ENCODE results near the gene ZNF664.

Gene ZNF664

DNA sequence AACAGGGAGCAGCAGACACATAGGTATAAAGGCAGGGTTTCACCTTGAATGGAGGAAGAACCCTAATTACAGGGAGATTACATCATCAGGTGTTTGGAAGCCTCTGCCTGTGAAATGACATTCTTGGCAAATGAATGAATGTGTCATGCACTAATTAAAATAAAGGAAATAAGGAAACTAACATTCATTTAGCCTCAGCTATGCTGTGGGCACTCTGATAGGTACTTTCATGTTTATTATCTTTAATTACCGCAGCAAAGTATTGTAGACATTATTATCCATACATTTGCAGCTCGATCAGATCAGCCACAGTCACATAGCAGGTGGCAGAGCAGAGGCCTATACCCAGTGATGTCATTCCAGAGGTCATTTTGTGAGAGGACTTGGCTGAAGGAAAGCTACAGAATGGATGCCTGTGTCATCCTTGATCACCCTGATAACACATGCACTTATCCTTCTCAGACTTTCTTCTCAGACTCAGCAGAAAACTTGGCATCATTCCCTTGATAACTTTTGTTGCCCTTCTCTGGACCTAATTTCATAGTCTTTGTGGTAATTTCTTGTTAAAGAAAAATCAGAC is 18.4 kb downstream of the ZNF664 start:
- no peak for DNase-seq

- DNase-seq: no peak
Observed at GRCh38 chr12:123992118-123992825, 19.3 kb downstream of the ZNF664 start.

- DNase-seq: no peak
Observed at GRCh38 chr12:123995023-123995748, 22.2 kb downstream of the ZNF664 start.

DNA sequence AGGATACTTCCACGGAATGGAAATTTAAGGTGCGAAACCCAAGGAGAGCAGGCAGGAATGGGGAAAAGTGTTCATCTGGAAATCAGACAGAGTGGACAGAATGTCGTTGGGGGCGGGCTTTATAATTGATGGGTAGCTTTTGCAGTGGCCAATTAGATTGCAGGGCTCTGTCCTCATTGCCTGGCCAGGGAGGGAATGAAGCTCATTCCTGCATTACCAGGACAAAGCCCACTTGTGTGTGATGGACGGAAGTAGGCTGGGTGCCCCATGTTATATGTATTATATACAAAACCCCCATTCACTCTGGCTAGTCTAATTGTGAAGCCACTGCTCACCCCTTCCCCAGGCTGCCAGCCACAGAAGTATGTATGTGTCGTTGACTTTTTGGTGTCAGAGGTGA is 23.6 kb downstream of the ZNF664 start:
- no peak for DNase-seq

DNA sequence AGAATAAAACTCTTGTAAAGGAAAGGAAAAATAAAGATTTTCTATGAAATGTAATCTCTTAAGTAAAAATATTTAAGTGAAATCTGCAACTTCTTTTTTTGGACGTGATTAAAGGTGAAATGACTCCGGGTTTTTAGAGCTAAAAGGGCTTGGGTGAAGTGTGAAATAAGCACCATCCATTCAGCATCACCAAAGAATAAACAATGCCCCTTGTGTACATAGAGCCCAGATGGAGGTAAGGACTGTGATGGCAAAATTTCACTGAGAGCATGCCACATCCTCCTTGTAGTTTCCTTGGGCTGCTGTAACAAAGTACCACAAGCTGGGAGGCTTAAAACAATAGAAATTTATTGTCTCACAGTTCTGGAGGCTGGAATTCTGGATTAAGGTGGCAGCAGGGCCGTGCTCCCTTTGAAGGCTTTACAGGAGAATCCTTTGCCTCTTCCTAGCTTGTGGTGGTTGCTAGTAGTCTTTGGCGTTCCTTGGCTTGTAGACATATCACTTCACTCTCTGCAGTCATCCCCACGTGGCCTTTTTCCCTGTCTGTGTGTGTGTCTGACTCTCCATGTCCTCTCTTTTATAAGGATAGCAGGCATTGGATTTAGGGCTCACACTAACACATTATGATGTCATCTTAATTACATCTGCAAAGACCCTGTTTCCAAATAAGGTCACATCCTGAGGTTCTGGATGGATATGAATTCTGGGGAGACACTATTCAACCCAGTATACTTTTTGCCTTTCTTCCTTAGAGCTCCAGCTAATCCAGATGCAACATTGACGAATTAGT is 24.2 kb downstream of the ZNF664 start:
- no peak for DNase-seq

- DNase-seq: no peak
Observed at GRCh38 chr12:123997908-123998307, 24.9 kb downstream of the ZNF664 start.

DNA sequence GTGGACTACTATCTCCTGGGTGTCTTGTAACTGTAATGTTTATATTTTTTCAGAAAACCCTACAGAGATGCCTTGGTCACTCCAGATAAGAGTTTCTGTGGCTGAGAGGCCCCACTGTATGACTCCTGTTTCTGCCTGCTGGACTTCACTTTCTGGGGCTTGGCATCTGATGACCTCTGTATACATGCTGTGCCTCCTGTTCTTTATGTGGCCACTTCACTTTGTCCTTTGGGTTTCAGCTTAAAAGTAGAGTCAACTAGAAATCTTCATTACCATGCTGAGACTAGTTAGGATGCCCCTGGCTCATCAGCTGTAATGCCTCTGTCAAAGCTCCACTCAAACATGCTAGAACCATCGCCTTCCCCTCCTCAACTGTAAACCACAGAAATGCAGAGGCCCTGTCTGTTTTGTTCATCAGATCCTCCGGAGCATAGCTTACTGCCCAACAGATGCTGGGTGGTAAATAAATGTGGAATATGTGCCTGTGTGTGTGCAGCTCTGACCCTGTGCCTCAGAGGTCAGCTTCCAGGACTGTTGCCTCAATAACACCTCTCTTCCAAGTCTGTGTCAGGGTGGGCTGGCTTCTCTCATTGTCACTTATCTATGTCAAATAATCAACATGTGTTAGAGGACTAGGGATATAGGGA is 25.5 kb downstream of the ZNF664 start:
- no peak for DNase-seq

DNA sequence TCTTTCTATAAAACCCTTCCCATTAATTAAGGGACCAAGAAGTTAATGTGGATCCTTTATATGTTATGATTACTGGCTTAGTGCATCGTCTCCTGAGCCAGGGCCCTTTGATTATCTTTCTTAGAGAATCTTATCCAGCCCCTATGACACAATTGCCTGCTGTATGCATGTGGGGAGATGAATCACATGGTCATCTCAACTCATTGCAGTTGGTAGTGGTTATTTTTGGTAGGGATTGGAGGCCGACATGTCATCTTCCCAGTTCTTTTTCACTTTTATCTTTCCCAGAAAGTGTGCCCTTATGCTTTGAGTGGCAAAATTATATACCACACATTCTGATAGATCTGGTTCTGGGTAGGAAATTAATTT is 26.0 kb downstream of the ZNF664 start:
- no peak for DNase-seq

DNA sequence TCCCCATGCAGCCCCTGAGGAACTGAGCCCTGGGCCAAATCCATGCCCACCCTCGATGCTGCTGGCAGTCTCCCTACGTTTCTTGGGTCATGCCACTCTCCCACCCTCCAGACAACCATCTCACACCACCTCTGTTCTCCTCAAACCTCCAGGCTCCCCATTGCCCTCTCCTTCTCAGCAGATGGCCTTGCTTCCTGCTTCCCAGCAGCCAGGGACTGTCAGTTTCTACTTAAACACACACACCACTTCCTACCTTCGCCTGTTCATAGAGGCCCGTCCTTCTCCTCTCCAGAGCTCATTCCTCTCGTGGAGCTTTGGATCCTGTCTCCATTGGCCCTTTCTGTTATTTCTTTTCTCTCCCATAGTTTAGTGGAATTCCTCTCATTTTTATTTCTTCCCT is 27.1 kb downstream of the ZNF664 start:
- DNase-seq: no peak

DNA sequence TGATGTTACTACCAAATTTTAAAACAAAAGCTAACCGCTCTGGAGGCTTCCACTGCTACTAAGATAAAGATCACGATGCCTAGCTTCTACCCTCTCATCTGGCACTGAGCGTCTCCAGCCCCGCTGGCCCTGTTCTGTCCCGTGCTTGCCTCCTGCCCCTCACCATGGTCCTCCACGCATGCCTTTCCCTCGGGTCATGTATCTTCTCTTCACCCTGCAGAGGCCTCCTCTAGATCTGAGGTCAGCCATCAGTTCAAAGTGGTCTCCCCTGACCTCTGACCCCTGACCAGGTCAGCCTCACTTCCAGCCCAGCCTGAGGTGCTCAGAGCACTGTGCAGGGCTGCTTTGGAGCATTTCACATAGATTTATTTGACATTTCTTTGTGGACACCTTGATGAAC is 28.3 kb downstream of the ZNF664 start:
- DNase-seq: no peak

DNA sequence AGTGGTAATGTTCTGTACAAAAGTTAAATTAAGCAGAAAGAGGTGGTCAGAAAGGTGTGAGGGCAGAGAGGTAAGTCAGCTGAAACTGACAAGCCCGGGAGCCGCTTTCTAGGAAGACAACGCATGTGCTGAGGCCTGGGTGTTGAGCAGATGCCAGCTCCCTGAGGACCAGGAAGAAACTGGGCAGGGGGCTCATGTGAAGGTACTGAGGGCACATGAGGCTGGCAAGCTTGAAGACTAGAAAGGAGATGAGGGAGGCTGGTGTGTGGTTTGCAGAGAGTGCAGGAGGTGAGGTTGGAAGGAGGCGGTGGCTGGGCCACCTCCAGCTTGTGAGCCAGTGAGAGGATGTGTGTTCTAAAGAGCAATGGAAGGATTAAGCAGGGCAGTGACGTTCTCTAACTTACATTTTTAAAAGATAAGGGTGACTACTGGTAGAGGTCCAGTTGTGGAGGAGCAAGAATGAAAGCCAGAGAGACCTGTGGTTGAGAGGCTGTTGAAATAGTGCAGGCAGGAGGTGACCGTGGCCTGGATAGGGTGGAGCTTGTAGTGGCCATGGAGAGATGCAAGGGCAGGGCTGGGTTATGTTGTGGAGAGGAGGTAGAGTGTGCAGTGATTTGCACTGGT is 29.1 kb downstream of the ZNF664 start:
- no peak for DNase-seq

DNA sequence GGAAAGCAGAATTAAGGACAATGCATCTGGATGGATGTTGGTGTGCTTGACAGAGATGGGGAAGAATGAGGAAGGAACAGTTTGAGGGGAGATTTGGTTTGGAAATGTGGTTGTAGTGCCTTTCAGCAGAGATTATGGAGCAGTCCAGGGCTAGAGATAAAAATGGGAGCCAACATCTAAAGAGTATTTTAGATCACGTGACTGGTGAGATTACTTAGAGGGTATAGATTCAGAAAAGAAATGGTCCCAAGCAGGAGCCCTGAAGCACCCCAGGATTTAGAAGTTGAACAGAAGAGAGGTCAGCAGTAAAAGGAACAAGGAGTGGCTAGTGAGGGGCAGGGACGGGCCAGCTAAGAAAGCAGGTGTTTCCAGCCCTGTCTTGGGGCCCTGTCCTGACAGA is 29.6 kb downstream of the ZNF664 start:
- no peak for DNase-seq

GRCh38 chr12:124004233-124004875 is 31.3 kb downstream of the ZNF664 start:
- no peak for DNase-seq

DNA sequence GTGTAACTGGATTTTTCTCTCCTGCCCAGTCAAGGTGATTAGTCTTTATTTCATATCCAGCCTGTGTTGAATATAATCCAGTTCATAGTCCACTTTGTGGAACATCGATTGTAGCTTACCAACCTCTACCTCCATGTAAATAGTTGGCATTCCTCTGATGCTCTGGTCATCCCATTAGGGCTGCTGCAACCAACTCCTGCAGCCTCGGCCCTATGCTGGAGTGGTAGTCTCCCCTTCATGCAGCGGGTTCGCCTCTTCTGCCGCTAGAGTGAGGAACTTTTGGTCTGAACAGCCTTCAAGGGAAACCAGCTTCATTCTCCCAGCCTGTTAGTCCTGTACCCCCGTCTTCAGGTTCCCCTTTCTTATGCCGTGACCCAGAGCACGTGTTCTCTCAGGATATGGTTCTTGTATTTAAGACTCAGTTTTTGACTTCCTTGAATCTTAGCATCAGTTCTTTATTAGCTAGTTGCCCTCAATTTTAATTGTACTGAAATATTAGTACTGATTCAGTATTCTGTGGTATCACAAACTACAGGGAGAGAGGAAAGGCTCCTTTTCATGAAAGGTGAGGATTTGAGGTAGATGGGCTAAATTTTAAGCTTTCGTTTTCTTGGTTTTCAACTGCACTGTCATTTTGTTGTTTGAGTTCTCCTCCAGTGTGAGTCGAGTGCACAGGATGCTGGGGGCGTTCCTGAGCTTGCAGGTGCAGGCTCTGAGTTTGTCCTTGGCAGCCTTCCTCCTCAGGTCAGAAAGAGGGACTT is 33.2 kb downstream of the ZNF664 start:
- no peak for DNase-seq

DNA sequence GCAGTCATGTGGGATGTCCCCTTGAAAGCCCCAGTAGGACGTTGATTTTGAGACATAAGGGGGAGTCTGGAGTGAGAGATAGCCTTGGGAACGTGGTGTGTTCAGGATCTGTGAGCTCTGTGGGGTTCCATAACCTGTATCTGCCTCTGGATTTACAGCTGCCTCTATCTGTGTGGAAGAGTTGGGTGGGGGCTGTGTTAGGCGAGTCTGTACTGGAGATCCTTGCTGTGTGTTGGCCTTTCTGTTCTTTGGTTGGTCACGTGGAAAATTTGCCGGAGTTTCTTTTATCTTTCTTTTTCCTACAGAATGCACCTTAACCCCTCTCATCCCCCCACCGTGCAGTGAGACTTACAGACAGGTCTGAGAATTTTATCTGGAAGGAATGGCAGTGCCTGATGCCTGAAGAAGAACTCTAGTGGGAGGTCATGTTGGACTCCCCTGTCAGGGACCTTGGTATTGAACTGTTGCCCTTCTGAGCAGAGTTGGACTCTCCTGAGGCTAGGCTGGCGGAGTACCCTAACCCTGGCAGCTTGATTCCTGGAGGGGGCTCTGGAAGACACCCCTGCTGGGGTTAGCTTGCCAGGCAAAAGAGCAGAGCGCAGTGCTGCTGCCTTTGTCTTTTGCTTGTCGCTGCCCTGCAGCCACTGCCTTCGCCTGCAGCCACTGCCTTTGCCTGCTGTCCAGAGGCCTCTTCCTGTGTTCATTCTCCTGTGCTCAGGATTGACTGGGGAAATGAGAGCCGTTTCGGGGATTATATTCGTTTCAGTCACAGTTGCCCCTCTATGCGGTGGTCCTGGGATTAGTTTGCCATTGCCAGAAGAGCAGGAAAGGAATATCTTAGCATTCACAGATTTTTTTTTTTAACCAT is 34.1 kb downstream of the ZNF664 start:
- no peak for DNase-seq

- DNase-seq: no peak
Observed at GRCh38 chr12:124007826-124008570, 35.0 kb downstream of the ZNF664 start.

DNA sequence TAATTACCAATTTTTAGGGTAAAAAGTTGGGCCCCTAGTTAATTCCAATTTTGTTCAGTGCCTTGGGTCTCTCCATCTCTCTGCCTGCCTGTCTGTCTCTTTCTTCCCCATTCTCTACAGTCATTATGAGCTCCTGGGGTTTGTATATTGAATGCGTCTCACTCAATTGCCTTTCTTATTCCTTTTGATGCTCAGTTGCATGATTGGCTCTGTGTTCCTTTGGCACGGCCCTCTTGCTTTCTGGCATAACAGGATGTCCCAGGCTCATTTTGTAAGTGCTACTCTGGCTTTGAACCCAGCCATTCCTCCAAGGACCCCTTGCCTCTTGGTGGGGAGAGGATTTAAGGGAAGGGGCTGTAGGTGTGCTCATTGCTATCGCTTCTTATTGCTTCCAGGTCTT is 35.6 kb downstream of the ZNF664 start:
- no peak for DNase-seq

DNA sequence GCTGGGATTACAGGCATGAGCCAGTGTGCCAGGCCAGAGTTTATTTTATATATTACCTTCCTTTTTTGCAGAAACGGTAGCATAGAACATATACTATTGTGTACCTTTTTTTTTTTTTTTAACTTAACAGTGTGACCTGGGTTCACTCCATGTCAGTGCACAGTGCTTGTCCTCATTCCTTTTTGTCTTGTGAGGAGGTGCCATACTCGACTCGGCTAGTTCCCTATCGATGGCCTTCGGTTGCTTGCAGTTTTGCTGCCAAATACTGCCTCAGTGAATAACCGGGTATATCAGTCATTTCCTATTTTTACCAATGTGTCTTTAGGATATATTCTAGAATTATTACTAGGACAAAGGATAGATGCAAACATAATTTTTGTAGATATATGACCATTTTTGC is 36.8 kb downstream of the ZNF664 start:
- no peak for DNase-seq

DNA sequence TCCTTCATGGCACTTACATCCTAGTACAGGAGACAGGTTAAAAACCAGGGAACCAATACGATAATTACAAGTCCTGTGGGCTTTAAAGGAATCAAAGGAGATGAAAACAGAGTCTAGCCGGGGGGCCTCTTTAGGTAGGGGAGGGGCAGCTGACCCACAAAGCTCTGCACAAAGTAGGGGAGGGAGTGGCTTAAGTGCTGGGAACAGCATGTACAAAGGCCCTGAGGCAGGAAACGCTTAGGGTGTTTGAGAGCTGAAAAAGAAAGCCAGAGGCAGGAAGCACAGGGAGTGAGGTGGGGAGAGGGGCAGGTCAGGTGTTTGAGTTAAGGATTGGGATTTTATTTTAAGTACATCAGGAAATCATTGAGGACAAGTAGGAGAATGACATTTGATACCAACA is 37.7 kb downstream of the ZNF664 start:
- no peak for DNase-seq

All from activated T-cell treated with anti-CD3 and anti-CD28 coated beads, Interleukin-2, amount 50 U/mL, for 1 hour (primary cell).